ENCODE measurements around the gene PHF11.

- TF ChIP-seq, protein P1, sequence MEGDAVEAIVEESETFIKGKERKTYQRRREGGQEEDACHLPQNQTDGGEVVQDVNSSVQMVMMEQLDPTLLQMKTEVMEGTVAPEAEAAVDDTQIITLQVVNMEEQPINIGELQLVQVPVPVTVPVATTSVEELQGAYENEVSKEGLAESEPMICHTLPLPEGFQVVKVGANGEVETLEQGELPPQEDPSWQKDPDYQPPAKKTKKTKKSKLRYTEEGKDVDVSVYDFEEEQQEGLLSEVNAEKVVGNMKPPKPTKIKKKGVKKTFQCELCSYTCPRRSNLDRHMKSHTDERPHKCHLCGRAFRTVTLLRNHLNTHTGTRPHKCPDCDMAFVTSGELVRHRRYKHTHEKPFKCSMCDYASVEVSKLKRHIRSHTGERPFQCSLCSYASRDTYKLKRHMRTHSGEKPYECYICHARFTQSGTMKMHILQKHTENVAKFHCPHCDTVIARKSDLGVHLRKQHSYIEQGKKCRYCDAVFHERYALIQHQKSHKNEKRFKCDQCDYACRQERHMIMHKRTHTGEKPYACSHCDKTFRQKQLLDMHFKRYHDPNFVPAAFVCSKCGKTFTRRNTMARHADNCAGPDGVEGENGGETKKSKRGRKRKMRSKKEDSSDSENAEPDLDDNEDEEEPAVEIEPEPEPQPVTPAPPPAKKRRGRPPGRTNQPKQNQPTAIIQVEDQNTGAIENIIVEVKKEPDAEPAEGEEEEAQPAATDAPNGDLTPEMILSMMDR (IDR thresholded peaks at IDR 0.05; ENCODE audit: borderline replicate concordance, extremely low read depth, low read length, poor library complexity, severe bottlenecking) = no peak
- no peak for TF ChIP-seq EZH2 (IDR thresholded peaks at IDR 0.05; ENCODE audit: borderline replicate concordance, low read depth, low read length, severe bottlenecking)
Observed at GRCh38 chr13:49540552-49540951, 44.8 kb downstream of the PHF11 start.

All from DND-41 (cell line).